NAMALWA (cell line): ENCODE measurements around the gene P2RY12.

ENCODE experiments used
- DNase-seq: peaks from one replicate; pipeline ENCODE4 v3.0.0-alpha.2; 2015; ENCODE audit warnings: low spot score

Gene P2RY12

DNA sequence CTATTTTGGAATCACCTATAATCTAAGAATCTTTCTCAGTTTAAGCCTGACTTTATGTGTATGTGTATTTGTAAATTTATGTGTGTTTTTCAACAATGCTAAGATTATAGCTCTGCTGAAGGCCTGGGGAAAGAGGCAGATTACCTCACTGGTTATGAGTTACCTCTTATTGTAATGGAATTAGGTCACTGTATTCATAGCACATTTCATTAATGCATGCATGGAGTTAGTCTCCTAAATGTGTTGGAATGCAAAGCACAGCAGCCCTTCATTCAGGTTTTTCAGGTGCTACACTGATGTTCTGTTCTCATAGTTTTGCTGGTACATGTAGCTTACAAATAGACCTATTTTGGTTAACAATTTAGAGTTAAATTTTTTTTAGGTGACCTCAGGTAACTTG lies 77.4 kb downstream of the P2RY12 start:
- no peak for DNase-seq

DNA sequence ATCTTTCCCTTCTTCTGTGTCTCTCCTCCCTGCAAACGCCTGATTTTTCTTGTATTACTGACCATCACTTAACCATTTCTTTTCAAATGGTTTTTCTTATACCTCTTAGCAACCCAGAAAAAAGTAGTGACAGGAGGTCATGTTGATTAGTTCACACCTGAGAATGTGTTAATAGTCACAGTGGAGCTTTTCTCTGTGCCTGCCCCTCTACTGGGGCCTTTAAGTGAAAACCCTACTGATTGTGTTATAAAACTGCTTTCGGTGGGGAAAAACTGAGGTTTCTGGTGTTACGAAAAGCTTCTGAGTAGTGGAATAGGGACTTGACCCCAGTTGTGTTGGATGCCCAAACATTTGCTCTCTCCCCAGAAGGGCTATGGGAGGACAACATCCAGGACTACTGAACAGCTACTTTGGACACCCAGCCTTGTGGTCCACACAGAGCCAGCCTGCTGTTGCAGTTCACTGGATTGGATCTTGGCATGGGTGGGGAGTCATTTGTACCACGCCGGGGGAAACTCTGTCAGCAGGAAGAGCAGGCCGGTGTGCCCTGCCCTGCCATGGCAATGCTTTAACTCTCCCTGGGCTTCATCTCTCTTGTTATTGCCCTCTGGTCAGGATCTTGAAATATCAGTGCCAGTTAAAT lies 78.3 kb downstream of the P2RY12 start:
- DNase-seq = no peak

DNA sequence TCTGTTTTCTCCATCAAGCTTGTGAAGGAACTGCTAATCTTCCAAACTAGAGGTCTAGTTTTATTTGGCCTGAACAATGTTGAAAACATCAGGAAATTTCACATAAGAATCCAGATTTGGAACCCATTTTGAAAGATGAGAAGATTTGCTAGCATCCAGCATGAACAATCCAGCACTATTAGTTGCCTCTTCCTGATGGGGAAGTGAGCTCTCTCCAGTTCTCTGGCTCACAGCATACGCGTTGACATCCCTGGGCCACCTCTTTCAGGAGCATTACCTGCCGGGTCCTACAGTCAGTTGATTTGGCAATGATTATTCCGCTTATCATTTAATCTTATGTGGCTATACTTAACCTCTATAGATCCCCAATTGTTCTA lies 78.8 kb downstream of the P2RY12 start:
- no peak for DNase-seq

DNA sequence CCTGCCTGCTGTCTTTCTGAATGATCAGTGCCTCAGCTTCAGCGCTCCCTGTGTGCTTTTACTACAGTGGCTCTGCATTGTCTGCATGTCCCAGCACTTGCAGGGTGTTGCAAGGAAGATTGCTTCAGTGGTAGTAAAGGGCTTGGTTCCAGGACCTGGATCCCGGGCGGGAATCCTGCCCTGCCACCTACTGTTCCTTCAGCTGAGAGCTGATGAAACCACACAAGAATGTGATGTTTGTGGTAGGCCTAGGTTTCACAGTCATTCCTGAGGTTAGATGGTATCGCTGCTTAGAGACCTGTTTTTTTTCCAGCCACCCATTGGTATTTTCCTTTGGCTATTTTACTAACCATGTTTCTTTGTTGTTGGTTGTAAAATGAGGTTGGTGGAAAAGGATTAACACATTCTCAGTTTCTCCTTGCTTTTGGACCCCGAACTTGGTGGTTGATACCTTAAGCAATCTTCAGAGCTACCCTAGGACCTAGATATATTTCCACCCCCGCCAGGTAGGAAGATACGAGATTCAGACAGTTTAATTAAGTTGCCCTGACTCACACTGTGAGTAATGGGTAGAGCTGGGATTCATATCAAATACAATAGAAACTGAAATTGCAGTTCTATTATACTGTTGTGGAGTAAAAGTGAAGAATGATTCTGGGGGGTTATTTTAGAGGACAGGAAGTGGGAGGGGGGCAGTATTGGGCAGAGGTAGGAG lies 79.3 kb downstream of the P2RY12 start:
- no peak for DNase-seq

DNA sequence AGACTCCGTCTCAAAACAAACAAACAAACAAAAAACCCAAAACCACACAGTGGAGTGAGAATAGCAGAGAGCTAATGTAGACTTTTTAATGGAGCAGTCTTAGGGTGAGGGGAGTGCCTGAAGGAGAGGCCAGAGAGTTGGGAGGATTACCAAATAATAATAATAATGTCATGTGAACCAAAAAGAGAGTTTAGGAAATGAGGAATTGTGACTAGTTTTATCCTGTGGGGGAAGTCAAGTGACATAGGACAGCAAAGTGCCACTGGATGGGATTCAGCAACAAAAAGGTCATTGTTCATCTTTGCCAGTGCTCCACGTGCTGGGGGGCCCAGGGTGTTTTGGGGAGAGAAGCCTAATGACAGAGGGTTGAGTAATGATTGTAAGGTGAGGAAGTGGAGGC lies 80.8 kb downstream of the P2RY12 start:
- no peak for DNase-seq

DNA sequence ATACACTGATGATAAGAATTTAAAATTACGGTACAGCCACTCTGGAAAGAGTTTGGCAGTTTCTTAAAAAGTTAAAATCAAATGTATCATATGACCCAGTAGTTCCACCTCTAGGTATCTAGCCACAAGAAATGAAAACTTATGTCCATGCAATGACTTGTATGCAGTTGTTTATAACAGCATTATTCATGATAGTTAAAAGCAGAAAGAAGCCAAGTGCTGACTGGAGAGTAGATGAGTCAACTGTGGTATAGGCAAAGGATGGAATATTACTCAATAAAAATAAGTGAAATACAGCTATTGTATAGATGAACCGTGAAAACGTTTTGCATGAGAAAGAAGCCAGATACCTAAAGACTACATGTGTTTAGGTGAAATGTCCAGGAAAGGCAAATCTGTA lies 82.8 kb downstream of the P2RY12 start:
- DNase-seq = no peak

DNA sequence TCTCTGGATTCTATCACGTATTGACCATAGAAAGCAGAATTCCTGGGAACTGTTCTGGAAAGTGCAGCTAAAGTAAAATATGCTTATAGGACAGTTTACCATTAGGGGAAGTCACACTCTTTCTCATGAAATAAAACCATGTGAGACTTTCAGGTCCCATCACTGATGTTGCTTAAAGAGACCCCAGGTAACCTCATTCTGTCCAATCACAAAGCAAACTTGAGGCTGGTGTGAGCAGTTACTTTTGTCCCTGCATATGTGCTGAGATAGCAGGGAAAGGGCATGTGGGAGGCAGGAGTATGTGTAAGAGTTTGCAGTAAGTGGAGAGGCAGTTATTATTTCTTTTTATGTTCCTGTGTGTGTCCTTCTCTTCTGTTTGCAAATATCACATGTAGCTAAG lies 84.0 kb downstream of the P2RY12 start:
- DNase-seq = no peak

DNA sequence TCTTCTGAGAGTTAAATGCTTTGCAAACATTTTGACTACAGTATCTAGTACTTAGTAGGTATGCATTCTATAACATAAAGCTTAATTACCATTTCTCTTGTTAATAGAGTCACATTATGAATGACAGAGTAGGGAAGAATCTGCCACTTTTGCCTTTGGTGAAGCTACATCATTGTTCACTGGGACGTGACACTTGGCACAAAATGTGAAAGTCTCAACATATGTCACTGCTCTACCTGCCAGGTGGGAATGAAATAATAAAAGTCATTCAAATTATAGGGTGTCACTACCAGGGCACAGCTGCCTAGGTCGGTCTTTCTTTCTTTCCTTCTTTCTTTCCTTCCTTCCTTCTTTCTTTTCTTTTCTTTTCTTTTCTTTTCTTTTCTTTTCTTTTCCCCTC lies 85.5 kb downstream of the P2RY12 start:
- DNase-seq = no peak

DNA sequence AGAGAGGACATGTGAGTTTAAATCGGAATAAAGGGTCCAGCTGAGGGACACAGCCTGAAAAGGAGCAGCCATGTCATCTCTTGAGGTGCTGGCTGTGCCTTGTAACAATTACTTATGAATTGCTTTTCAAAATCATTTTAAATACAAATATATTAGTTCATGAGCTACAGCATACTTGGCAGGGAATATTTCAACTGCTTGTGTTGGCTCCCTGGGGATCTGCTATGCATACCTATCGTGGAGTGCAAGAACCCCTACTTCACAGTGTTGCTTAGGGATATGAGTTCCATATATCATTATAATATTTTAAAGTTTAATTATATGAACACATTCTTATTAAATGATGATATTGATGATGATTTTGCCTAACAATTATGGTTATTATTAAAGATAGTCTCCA lies 87.1 kb downstream of the P2RY12 start:
- no peak for DNase-seq

DNA sequence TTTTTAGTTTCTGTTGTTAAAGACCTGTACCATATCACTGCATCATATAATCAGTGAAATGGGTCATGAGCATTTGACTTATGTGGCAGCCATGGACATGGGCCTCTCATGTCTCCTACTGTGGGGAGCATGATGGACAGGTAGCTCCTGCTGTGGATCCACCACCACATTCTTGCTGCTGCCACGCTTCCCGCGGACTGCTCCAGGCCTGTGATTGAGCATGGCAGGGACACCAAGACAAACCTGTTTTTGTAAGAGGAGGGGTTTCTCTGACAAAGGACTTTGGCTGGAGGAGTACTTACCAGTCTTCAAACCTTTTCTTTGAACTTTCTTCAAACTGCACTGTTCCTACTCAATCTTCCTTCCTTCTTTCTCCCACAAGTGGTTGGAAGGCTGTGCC lies 88.3 kb downstream of the P2RY12 start:
- no peak for DNase-seq

DNA sequence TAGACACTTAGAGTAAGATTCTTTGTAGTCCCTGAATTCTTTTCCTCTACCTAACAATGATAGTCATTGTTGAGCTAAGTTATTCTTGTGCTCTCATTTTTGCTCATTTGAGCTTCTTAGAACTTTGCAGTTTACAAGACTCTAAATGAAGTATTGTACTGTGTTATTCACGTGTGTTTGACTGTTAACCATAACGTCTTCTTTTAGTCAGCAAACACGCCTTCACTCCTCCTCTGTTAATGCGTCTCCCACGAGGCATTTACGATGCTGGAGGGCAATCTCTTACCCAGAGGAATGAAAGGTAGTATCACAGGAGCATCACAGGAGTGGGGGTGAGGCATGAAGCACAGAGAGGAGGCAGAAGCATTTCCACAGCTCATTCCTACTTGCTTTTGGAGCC lies 91.4 kb downstream of the P2RY12 start:
- DNase-seq = no peak

DNA sequence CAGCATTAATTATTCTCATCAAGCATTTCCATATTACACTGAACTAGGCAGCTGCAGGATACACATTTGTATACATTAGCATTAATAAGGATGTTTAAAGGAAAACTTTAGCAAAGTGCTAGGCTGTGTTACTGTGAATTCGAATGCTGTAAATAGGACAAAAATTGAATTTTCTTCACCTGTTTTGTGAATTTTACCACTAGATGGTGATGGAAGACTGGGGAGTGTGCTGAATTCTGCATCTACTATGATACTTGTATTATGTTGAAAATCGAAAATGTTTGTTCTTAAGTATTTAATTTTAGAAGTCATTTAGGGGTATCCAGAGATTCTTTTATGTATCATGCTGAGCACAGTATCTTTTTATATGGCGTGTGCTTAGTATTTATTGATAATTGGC lies 93.9 kb downstream of the P2RY12 start:
- DNase-seq = peak; percentile 20

DNA sequence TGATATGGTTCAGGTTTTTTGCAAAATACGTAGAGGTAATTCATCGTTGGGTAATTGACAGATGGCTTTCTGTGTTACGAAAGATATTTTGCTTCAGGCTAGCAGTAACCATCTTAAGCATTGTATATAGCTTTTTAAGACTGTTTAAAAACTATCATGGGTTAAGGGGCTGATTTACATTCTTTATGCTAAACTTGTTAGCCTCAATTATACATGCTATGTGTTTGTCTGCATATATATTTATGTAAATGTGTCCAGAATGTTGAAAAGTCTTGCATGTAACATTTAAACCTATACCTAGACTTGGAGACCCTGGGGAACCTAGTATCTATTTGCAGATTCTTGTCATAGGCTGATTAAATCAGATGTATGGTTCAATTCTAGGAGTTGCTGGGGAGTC lies 95.1 kb downstream of the P2RY12 start:
- DNase-seq = no peak
